AG09309 (cell line): Measurements from ENCODE around the gene SNRNP48.

Source experiments
- DNase-seq: peaks from one replicate; pipeline ENCODE4 v3.0.0-alpha.2; 2010; ENCODE audit warnings: low read depth
- H3K4me3 ChIP-seq: 2 replicates; pipeline ENCODE4 v1.5.1; 2011; ENCODE audit warnings: mild to moderate bottlenecking, low read depth, low read length, moderate library complexity; ENCODE audit not compliant: control insufficient read depth
- CTCF ChIP-seq: IDR thresholded peaks from 2 replicates; pipeline ENCODE4 v1.5.1; 2011; ENCODE audit warnings: mild to moderate bottlenecking, low read depth, low read length, inconsistent platforms; ENCODE audit not compliant: insufficient read depth, control insufficient read depth; ENCODE audit errors: missing control alignments

The SNRNP48 gene

GRCh38 chr6:7637533-7637932 lies 47.5 kb downstream of the SNRNP48 start:
- TF ChIP-seq CTCF, result no peak
- DNase-seq, result no peak
- H3K4me3 ChIP-seq, result no peak overlapping the region

- no peak for TF ChIP-seq CTCF
- no peak overlapping the region for H3K4me3 ChIP-seq
- DNase-seq, result no peak
Measured at GRCh38 chr6:7639427-7639826, 49.4 kb downstream of the SNRNP48 start.

GRCh38 chr6:7640016-7640415 lies 50.0 kb downstream of the SNRNP48 start:
- H3K4me3 ChIP-seq, result no peak overlapping the region
- no peak for DNase-seq
- no peak for TF ChIP-seq CTCF

GRCh38 chr6:7640607-7641577 lies 50.9 kb downstream of the SNRNP48 start:
- H3K4me3 ChIP-seq, result no peak overlapping the region
- no peak for TF ChIP-seq CTCF
- DNase-seq, result peak; percentile 20

- DNase-seq, result no peak
- no peak overlapping the region for H3K4me3 ChIP-seq
- no peak for TF ChIP-seq CTCF
Measured at GRCh38 chr6:7642791-7643190, 52.8 kb downstream of the SNRNP48 start.

GRCh38 chr6:7644417-7644816 lies 54.4 kb downstream of the SNRNP48 start:
- TF ChIP-seq CTCF, result no peak

More at GRCh38 chr6:7644417-7644816, 54.4 kb downstream of the SNRNP48 start:
- H3K4me3 ChIP-seq, result no peak overlapping the region
- no peak for DNase-seq
